H9 (cell line): ENCODE data around the gene MLPH. TPM values are rescaled to one million over a fixed set of nuclear protein-coding genes. Genes with fewer than 3 reads are reported as not detected.

Experiments
- DNase-seq: peaks from one replicate; pipeline ENCODE4 v3.0.0-alpha.2; 2017
- H2AFZ ChIP-seq: one replicate; pipeline ENCODE4 v1.6.1; 2013; ENCODE audit warnings: mild to moderate bottlenecking, low read length, control low read depth, moderate library complexity
- H2AK5ac ChIP-seq: 2 replicates; pipeline ENCODE4 v1.6.1; 2013; ENCODE audit warnings: low read length, control low read depth, mixed read lengths; ENCODE audit not compliant: insufficient read length
- H2BK120ac ChIP-seq: one replicate; pipeline ENCODE4 v1.6.1; 2013; ENCODE audit warnings: low read depth, mild to moderate bottlenecking, low read length, control low read depth, inconsistent platforms; ENCODE audit not compliant: poor library complexity, severe bottlenecking
- H2BK12ac ChIP-seq: 2 replicates; pipeline ENCODE4 v1.6.1; 2013; ENCODE audit warnings: low read length, control low read depth, mixed read lengths, low read depth; ENCODE audit not compliant: insufficient read length
- H2BK15ac ChIP-seq: 2 replicates; pipeline ENCODE4 v1.6.1; 2013; ENCODE audit warnings: low read depth, low read length, control low read depth
- H2BK20ac ChIP-seq: one replicate; pipeline ENCODE4 v1.6.1; 2013; ENCODE audit warnings: low read depth, mild to moderate bottlenecking, low read length, control low read depth, inconsistent platforms; ENCODE audit not compliant: poor library complexity, severe bottlenecking
- H2BK5ac ChIP-seq: 2 replicates; pipeline ENCODE4 v1.6.1; 2013; ENCODE audit warnings: low read length, control low read depth, mixed read lengths; ENCODE audit not compliant: insufficient read length
- H3K14ac ChIP-seq: 2 replicates; pipeline ENCODE4 v1.6.1; 2013; ENCODE audit warnings: low read length, control low read depth; ENCODE audit not compliant: insufficient read depth
- H3K18ac ChIP-seq: 2 replicates; pipeline ENCODE4 v1.6.1; 2013; ENCODE audit warnings: low read depth, mild to moderate bottlenecking, mixed read lengths, low read length, control low read depth; ENCODE audit not compliant: insufficient read length
- H3K23ac ChIP-seq: 2 replicates; pipeline ENCODE4 v1.6.1; 2013; ENCODE audit warnings: low read length, control low read depth, mixed read lengths, low read depth; ENCODE audit not compliant: insufficient read length
- H3K23me2 ChIP-seq: 2 replicates; pipeline ENCODE4 v1.6.1; 2013; ENCODE audit warnings: low read depth, mild to moderate bottlenecking, mixed read lengths, low read length, control low read depth; ENCODE audit not compliant: insufficient read length, poor library complexity, severe bottlenecking
- H3K27ac ChIP-seq: 2 replicates; pipeline ENCODE4 v1.5.1; 2013; ENCODE audit warnings: low read length, control low read depth, mixed read lengths, low read depth; ENCODE audit not compliant: insufficient read length
- H3K27me3 ChIP-seq: 2 replicates; pipeline ENCODE4 v1.6.1; 2013; ENCODE audit warnings: low read length, control low read depth, inconsistent platforms; ENCODE audit not compliant: insufficient read depth
- H3K4ac ChIP-seq: 2 replicates; pipeline ENCODE4 v1.6.1; 2013; ENCODE audit warnings: low read depth, mild to moderate bottlenecking, control low read depth, inconsistent platforms, low read length, moderate library complexity
- H3K4me1 ChIP-seq: 2 replicates; pipeline ENCODE4 v1.6.1; 2013; ENCODE audit warnings: low read length, control low read depth, inconsistent platforms; ENCODE audit not compliant: insufficient read depth
- H3K4me2 ChIP-seq: 2 replicates; pipeline ENCODE4 v1.6.1; 2013; ENCODE audit warnings: low read length, control low read depth, mixed read lengths; ENCODE audit not compliant: insufficient read length, insufficient read depth
- H3K56ac ChIP-seq: 2 replicates; pipeline ENCODE4 v1.6.1; 2013; ENCODE audit warnings: low read depth, mild to moderate bottlenecking, mixed read lengths, low read length, control low read depth; ENCODE audit not compliant: insufficient read length
- H3K79me1 ChIP-seq: 2 replicates; pipeline ENCODE4 v1.6.1; 2013; ENCODE audit warnings: low read depth, mild to moderate bottlenecking, moderate library complexity, low read length, control low read depth, inconsistent platforms; ENCODE audit not compliant: insufficient read depth, poor library complexity, severe bottlenecking
- H3K79me2 ChIP-seq: 2 replicates; pipeline ENCODE4 v1.6.1; 2013; ENCODE audit warnings: low read length, control low read depth, inconsistent platforms; ENCODE audit not compliant: insufficient read depth
- H3K9ac ChIP-seq: 2 replicates; pipeline ENCODE4 v1.6.1; 2013; ENCODE audit warnings: low read length, control low read depth, mixed read lengths; ENCODE audit not compliant: insufficient read length; ENCODE audit errors: extremely low read depth
- H3K9me3 ChIP-seq: one replicate; pipeline ENCODE4 v1.6.1; 2013; ENCODE audit warnings: low read depth, low read length, inconsistent platforms; ENCODE audit not compliant: control insufficient read depth
- H3T11ph ChIP-seq: one replicate; pipeline ENCODE4 v1.6.1; 2013; ENCODE audit warnings: mild to moderate bottlenecking, low read length, control low read depth, inconsistent platforms
- H4K20me1 ChIP-seq: one replicate; pipeline ENCODE4 v1.6.1; 2013; ENCODE audit not compliant: control insufficient read depth, insufficient read length, insufficient read depth
- H4K5ac ChIP-seq: 2 replicates; pipeline ENCODE4 v1.6.1; 2013; ENCODE audit warnings: low read depth, mild to moderate bottlenecking, mixed read lengths, low read length, control low read depth; ENCODE audit not compliant: insufficient read length
- H4K8ac ChIP-seq: replicated peaks from 2 replicates; pipeline ENCODE4 v1.6.1; 2013; ENCODE audit warnings: low read length, control low read depth, mixed read lengths, low read depth; ENCODE audit not compliant: insufficient read length
- H4K91ac ChIP-seq: 2 replicates; pipeline ENCODE4 v1.6.1; 2013; ENCODE audit warnings: low read depth, mild to moderate bottlenecking, moderate library complexity, mixed read lengths, low read length, control low read depth; ENCODE audit not compliant: insufficient read length
- H3K27ac Mint-ChIP-seq, 3 experiments: 2 replicates in 2 of 3; 3 replicates in 1 of 3; pipeline ENCODE4 v1.8.0; 2020 to 2021; ENCODE audit warnings: mixed read lengths in 3 of 3, mild to moderate bottlenecking in 1 of 3, moderate library complexity in 1 of 3
- H3K27me3 Mint-ChIP-seq: 2 replicates; pipeline ENCODE4 v1.8.0; 2021; ENCODE audit warnings: low read depth, mild to moderate bottlenecking, moderate library complexity, mixed read lengths
- H3K36me3 Mint-ChIP-seq, 3 experiments: 2 replicates in 2 of 3; 3 replicates in 1 of 3; pipeline ENCODE4 v1.8.0; 2020 to 2021; ENCODE audit warnings: low read depth in 3 of 3, mixed read lengths in 3 of 3; ENCODE audit not compliant: insufficient read depth in 1 of 3
- H3K4me1 Mint-ChIP-seq, 2 experiments: 2 replicates each; pipeline ENCODE4 v1.8.0; 2020; ENCODE audit warnings: mixed read lengths in 2 of 2
- H3K4me3 Mint-ChIP-seq, 2 experiments: 2 replicates in 1 of 2; 3 replicates in 1 of 2; pipeline ENCODE4 v1.8.0; 2020 to 2021; ENCODE audit warnings: mild to moderate bottlenecking in 2 of 2, mixed read lengths in 2 of 2, moderate library complexity in 1 of 2
- H3K9me3 Mint-ChIP-seq, 2 experiments: 2 replicates in 1 of 2; 3 replicates in 1 of 2; pipeline ENCODE4 v1.8.0; 2020; ENCODE audit warnings: mild to moderate bottlenecking in 2 of 2, mixed read lengths in 2 of 2, moderate library complexity in 1 of 2
- WGBS: extraction: QIAGEN DNeasy Blood & Tissue Kit; methylation state at CpG from one replicate; pipeline ENCODE4 v1.1.7; 2013; ENCODE audit warnings: missing lambda C conversion rate, low lambda C conversion rate, mixed read lengths; ENCODE audit not compliant: insufficient read length; ENCODE audit errors: extremely low coverage; 5-methylcytosine and 5-hydroxymethylcytosine counted together
- total RNA-seq: library from RNA; stranded (reverse); gene quantifications from 2 replicates; pipeline ENCODE4 v1.2.1, GENCODE V29; 2021
- TF ChIP-seq, protein P1 (sequence below): fragments of 200-600 bp; sonication (generic); conservative IDR thresholded peaks from 3 replicates; pipeline ENCODE4 v1.8.0; 2021; ENCODE audit warnings: antibody characterized with exemption, mild to moderate bottlenecking

Gene MLPH
- total RNA-seq, 1 experiment from 2014 or later, result 3.4 TPM

DNA sequence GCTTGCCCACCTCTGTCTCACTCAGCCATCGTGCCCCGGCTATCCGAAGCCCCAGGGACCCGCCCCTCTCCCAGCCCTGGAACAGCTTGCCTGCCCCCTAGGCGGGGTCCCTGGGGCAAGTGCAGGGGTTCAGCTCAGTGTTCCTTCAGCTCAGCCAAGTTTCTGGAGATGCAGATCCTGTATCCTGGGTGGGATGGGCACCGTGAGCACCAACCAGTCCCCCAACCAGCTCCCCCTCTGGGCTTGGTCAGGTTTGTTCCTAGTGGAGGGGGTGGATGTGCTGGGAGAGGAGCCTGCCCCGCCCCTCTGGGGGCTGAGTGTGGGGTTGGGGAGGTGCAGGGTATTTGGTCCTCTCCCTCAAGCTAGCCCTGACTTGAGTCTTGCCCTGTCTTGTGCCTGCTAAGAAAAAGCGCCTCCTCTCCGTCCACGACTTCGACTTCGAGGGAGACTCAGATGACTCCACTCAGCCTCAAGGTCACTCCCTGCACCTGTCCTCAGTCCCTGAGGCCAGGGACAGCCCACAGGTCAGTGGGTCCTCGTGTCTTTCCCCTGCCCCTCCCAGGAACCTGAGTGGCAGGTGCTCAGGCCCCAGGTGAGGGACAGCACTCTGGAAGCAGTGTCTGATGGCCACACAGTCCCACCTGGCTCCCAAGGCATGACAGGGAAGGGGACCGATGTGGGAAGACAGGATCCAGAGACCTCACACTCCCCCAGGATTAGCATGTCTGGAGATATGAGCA lies 32.6 kb downstream of the MLPH start:
- H3K4me3 Mint-ChIP-seq, result no peak overlapping the region
- H2BK12ac ChIP-seq, result no peak overlapping the region

More for the DNA sequence above, 32.6 kb downstream of the MLPH start:
- DNase-seq, result no peak
- H3K4me2 ChIP-seq, result no peak overlapping the region
- Mint-ChIP-seq H3K36me3 (no peaks in the 10 kb centered on the region), H3K27me3 (peaks cover 4% of the 10 kb centered on the region; the same call in 1 of the 2 replicates), H3K4me1 (no peaks in the 10 kb centered on the region), H3K27ac (no peak overlapping the region), H3K9me3 (peaks cover 0 to 3% of the 10 kb centered on the region in 2 experiments; a peak in 2 of 5 replicates)
- TF ChIP-seq, protein P1, sequence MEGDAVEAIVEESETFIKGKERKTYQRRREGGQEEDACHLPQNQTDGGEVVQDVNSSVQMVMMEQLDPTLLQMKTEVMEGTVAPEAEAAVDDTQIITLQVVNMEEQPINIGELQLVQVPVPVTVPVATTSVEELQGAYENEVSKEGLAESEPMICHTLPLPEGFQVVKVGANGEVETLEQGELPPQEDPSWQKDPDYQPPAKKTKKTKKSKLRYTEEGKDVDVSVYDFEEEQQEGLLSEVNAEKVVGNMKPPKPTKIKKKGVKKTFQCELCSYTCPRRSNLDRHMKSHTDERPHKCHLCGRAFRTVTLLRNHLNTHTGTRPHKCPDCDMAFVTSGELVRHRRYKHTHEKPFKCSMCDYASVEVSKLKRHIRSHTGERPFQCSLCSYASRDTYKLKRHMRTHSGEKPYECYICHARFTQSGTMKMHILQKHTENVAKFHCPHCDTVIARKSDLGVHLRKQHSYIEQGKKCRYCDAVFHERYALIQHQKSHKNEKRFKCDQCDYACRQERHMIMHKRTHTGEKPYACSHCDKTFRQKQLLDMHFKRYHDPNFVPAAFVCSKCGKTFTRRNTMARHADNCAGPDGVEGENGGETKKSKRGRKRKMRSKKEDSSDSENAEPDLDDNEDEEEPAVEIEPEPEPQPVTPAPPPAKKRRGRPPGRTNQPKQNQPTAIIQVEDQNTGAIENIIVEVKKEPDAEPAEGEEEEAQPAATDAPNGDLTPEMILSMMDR, result no peak
- H4K91ac ChIP-seq, result no peak overlapping the region
- no peak overlapping the region for H3K23ac ChIP-seq
- H2AK5ac ChIP-seq, result no peak overlapping the region
- no peaks in the 10 kb centered on the region for H3K9me3 ChIP-seq
- no peak overlapping the region for H2BK5ac ChIP-seq
- no peak overlapping the region for H3K9ac ChIP-seq
- H4K5ac ChIP-seq, result no peak overlapping the region
- no peak overlapping the region for H3T11ph ChIP-seq
- no CpG with 5 or more reads among the region's 14 CpGs for WGBS
- H2BK15ac ChIP-seq, result no peak overlapping the region
- no peak overlapping the region for H2AFZ ChIP-seq
- H3K14ac ChIP-seq, result no peak overlapping the region; the same call in 1 of the 2 replicates
- H3K79me1 ChIP-seq, result no peaks in the 10 kb centered on the region
- H3K4ac ChIP-seq, result no peak overlapping the region
- H4K20me1 ChIP-seq, result no peaks in the 10 kb centered on the region
- no peak overlapping the region for H3K27ac ChIP-seq
- no peak overlapping the region for H4K8ac ChIP-seq
- H3K4me1 ChIP-seq, result no peaks in the 10 kb centered on the region
- H3K27me3 ChIP-seq, result no peaks in the 10 kb centered on the region
- H2BK20ac ChIP-seq, result no peak overlapping the region
- no peak overlapping the region for H3K18ac ChIP-seq
- H3K23me2 ChIP-seq, result no peaks in the 10 kb centered on the region
- H3K56ac ChIP-seq, result no peak overlapping the region
- H3K79me2 ChIP-seq, result no peaks in the 10 kb centered on the region
- no peak overlapping the region for H2BK120ac ChIP-seq
